HPDE6-E6E7 (cell line): ENCODE measurements around the gene ARHGEF1.

Source experiments
- DNase-seq: peaks from one replicate; pipeline ENCODE4 v3.0.0; 2011; ENCODE audit warnings: missing footprints; ENCODE audit errors: extremely low spot score

Gene ARHGEF1, protein sequence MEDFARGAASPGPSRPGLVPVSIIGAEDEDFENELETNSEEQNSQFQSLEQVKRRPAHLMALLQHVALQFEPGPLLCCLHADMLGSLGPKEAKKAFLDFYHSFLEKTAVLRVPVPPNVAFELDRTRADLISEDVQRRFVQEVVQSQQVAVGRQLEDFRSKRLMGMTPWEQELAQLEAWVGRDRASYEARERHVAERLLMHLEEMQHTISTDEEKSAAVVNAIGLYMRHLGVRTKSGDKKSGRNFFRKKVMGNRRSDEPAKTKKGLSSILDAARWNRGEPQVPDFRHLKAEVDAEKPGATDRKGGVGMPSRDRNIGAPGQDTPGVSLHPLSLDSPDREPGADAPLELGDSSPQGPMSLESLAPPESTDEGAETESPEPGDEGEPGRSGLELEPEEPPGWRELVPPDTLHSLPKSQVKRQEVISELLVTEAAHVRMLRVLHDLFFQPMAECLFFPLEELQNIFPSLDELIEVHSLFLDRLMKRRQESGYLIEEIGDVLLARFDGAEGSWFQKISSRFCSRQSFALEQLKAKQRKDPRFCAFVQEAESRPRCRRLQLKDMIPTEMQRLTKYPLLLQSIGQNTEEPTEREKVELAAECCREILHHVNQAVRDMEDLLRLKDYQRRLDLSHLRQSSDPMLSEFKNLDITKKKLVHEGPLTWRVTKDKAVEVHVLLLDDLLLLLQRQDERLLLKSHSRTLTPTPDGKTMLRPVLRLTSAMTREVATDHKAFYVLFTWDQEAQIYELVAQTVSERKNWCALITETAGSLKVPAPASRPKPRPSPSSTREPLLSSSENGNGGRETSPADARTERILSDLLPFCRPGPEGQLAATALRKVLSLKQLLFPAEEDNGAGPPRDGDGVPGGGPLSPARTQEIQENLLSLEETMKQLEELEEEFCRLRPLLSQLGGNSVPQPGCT

DNA sequence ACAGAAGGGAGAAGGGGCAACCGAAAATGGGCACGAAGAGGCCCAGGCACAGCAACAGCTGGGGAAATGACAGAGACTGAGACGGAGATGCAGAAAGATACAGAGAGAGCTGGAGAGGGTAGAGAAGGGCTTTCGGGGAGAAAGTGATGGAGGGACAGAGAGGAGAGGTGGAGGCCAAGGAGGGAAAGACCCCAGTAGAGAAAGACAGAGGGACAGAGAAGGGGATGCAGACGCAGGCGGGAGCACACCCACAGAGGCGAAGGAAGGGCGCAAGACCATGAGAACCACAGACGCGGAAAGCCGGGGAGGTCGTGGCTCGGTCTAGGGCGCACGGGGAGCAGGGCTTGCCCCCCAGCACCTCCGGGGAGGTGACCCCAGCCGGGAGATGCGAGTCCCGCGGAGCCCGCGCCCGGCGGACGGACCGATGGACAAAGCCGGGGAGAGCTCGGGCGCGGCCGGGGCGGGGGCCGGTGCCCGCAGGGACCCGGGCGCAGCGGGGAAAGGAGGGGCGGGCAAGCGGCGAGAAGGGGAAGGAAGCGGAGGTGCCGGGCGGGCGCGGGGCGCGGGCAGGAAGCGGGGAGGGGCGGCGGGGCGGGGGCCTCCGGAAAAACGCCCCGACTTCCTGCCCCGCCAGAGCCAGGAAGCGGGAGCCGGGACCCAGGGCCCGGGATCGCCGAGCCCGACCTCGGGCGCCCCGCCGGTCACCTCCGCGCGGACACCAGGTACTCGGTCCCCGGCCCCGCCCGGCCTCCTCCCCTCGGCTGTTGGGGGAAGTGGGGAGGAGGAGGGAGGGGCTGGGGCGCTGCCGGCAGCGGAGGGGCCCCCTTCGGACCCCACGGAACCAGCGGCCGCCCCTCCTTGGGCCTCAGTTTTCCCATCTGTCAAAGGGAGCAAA, at the start of gene ARHGEF1:
ARHGEF1 (plus strand) TSS at position 617 of the 895 bp plus-strand sequence. CDS start 4,899 bp downstream, outside the sequence.
- DNase-seq: no peak

DNA sequence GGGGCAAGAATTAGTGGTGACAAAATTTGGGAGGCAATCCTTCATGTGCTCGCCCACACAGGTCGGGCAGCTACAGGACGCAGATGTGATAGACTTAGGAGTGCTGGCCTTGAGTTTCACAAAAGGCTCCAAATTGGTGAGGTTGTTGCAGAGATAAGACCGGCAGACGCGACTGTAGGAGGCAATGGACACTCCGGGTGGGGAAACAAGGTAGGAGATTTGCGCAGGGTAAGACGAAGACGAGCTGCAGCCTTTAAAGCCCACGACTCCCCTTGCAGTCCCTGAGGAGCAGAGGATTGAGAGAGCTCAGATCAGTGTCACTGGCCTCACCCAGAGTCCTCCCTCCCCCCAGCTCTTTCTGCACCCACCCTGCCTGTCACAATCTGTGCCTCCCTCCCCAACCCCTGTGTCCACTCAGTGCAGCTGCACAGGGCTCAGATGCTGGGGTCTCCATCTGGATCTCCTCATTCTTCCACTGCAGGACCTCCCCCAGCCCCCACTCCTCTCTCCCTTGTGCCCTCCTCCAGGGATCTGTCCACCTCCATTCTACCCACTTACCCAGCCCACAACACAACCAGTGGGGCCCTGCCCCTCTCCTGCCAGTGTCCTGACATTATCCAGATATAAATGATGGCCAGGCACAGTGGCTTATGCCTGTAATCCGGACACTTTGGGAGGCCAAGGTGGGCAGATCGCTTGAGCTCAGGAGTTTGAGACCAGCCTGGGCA, 44.8 kb upstream of the ARHGEF1 start:
- no peak for DNase-seq

- no peak for DNase-seq
These were observed 43.8 kb upstream of the ARHGEF1 start for GRCh38 chr19:41839211-41839610.

GRCh38 chr19:41843371-41843770, 39.6 kb upstream of the ARHGEF1 start:
- no peak for DNase-seq

DNA sequence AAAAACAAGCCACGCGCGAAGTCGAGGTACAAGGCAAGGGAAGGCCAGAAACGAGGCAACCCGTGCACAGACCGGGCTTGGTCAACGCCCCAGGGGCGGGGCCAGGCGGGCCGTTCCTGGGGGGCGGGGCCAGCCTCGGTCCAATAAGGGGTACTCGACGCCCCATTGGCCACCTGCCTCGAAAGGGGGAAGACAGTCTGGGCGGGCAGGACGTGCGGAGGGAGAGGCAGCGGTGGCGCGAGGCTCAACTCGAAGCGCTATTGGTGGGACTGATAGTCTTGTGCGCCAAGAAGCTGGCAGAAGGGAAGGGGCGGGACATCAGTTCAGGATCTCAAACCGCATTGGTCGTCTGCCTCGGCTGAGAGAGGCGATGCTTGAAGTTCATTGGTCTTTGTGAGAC, 38.4 kb upstream of the ARHGEF1 start, which contains the start of gene LYPD4:
LYPD4 (minus strand) TSS at position 83 of the 400 bp plus-strand sequence. CDS start 5,398 bp downstream, outside the sequence.
- no peak for DNase-seq

GRCh38 chr19:41845001-41845050, 38.2 kb upstream of the ARHGEF1 start, which contains the start of gene DMRTC2:
DMRTC2 (plus strand) TSS chr19:41845042; CDS start chr19:41847429, 2,387 bp downstream.
- no peak for DNase-seq

DNA sequence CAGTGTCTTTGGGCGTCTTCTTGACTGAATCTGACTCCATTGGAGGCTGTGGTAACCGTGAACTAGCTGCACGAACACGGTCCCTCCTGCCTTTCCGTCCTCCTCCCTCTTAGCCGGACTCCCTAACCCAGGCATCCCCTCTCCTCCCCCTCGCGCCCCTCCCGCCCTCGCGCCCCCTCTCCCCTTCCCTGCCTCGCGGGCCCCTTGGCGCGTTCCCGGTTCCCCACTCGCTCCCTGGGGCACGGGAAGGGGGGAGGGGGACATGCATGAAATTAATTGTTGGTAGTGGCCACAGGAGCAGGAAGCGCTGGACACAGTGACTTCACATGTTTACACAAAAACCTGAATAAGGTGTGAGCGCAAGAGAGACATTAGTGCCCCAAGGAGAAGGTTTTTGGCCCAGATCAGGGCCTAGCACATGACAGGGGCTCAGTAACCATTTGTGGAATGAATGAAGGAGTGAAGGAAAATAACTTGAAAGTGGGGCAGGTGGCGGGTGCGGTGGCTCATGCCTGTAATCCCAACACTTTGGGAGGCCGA, 37.9 kb upstream of the ARHGEF1 start:
- DNase-seq: no peak

- no peak for DNase-seq
These were observed 35.5 kb upstream of the ARHGEF1 start for GRCh38 chr19:41847351-41848105.

DNA sequence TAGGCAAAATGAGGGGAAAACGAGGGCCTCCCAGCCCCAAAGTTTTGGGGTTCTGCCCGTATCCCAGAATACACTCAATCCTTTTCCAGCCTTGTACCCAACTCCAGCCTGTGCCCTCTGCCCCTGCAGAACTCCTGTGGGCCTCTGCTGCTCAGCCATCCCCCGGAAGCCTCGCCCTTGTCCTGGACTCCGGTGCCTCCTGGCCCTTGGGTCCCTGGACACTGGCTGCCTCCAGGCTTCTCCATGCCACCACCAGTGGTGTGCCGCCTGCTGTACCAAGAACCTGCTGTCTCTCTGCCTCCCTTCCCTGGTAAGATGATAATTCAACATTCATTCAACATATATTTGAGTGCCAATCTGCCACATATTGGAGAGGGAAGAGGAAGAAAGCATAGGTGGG, 34.3 kb upstream of the ARHGEF1 start:
- no peak for DNase-seq

GRCh38 chr19:41849067-41849466, 33.9 kb upstream of the ARHGEF1 start:
- DNase-seq: no peak

- no peak for DNase-seq
These were observed 32.6 kb upstream of the ARHGEF1 start for GRCh38 chr19:41850381-41850780.

DNA sequence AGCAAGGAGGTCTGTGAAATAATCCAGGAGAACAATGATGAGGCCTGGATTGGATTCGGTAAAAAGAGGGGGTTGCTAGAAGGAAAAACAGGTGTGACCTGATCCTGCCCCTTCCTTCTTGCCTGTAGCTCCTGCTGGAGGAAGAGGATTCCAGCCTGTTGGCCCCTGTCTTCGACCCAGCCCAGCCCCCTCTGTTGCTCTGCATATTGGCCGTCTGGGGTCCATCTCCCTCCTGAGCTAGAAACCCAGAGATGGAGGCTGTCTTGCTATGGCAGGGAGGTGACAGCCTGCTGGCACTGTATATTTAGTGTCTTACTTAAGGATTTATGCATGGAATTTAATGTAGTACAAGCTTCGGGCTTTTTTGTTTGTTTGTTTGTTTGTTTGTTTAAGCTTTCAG, 31.5 kb upstream of the ARHGEF1 start:
- no peak for DNase-seq

DNA sequence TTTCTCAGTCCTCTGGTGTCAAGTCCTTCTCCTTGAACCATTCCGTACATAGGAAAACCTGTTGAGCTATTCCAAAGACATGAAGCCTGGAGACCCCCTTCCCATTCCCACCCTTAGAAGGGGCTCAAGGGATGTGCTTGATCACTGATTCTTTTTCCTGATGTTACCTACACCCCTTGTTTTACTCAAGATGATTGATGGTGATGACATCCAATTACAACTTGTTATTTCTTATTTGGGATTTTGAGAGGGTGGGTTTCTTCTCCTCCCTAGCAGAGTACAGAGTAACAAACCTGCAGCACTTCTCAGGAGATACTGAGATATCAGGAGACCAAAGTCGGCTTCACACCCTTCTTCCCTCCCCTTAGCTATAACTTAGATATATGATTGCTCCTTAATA, 29.6 kb upstream of the ARHGEF1 start:
- DNase-seq: no peak

DNA sequence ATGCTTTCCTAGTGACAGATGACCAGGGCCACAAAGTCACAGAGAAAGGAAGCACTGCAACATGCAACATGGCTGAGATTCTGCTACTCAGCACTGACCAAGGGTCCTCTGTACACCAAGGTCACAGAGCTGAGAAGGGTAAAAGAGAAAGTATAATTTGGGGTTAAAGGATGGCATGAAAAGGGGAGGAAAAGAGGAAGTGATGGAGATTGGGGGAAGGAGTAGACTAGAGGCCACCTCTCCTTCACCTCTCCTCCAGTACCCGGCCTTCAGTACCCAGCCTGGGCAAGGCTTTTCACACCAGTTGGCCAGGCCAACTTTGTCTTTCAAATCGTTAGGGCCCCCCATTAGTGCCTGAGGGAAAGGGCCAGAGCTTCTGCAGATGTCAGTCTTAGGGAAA, 29.2 kb upstream of the ARHGEF1 start:
- no peak for DNase-seq

DNA sequence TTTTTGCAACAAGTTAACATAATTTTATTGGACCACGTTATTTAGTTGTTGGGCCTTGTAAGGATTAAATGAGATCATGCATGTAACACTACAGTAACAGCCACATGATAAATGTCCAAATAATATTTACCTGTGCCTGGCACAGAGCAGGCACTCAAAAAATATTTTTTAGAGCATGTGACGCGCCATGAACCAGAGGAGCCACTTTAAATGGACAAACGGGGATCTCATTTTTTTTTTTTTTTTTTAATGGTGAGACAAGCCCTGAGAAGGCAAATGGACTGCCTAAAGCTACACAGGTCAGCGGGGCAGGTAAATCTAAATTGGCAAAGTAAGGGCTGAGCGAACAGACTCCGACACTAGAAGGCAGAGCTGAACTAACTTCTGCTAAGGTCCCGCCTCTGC, 23.8 kb upstream of the ARHGEF1 start:
- DNase-seq: no peak

DNA sequence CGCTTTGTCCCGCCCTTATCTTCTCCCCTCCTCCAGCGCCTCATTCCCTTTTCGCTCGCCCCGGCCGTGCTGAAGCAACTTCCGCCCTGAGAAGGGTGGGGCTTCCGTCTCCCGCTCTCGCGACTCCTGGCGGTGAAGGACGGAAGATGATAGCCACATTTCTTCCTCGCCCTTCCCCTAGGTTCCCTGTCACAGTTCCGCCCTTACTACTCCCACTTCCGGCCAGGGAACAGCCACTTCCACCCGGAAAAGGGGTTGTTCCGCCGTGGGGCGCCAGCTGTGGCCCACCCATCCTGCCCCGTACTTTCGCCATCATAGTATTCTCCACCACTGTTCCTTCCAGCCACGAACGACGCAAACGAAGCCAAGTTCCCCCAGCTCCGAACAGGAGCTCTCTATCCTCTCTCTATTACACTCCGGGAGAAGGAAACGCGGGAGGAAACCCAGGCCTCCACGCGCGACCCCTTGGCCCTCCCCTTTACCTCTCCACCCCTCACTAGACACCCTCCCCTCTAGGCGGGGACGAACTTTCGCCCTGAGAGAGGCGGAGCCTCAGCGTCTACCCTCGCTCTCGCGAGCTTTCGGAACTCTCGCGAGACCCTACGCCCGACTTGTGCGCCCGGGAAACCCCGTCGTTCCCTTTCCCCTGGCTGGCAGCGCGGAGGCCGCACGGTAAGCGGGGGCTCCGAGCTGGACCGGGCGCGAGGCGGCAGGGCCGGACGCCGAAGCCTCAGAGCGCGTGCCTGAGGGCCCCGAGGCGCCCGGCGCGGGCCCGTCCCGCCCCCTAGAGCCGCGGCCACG, 23.2 kb upstream of the ARHGEF1 start, which contains the start of gene RPS19:
RPS19 (plus strand) TSS at position 638 of the 801 bp plus-strand sequence. CDS start 520 bp downstream, outside the sequence.
- DNase-seq: peak; percentile 95

DNA sequence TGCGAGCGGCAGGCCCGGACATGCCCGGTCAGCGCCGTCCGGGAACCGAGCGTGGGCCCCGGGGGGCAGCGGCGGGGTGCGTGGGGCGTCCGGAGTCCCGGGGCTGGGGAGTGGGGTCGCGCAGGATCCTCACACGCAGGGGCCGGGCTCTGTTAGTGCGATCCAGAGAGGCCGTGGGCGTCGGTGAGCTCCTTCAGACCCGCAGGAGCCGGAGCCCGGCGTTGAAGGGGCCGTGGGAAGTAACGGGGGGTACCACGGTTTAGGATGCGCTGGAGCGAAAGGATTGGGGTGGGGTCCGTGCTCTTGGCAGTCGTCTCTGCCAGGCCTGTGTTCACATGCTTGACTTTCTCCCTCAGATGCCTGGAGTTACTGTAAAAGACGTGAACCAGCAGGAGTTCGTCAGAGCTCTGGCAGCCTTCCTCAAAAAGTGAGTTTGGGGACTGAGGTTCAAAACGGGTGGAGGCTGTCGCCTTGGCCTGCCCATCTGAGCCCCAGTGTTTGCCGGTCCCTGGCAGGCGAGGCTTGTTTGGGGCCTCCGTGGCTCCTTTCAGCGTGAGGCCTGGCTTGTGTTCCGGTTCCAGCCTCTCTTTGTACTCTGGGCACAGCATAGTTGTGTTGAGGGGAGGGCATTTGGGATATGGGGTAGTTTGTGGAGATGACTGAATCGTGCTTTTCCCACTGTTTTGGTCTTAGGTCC, 22.4 kb upstream of the ARHGEF1 start:
- no peak for DNase-seq

DNA sequence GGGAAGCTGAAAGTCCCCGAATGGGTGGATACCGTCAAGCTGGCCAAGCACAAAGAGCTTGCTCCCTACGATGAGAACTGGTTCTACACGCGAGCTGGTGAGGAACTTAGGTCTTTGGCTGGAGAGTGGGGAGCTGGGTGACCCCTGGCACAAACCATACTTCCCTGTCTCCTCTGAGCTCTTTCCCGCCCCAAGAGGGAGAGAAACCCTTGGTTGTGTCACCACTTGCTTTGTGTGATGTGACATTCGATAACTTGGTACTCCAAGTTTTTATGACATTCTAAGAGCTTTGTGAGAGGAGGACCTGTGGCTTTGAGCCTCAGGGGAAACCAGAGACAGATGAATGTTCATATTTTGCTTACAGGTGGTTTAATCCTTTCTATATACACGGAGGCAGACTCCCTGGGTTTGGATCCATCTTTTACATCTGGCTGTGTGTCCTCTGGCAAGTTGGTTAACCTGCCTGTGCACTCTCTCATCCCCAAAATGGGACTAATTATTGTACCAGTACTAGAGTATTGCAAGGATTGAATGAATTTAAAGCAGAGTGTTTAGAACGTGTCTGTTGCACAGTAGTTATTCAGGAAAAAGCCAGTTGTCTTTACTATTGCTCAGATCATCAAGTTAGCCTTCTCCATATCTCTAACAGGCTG, 21.7 kb upstream of the ARHGEF1 start:
- DNase-seq: no peak
